Gastrocnemius medialis (tissue), 4 donors: ENCODE measurements around the gene PTPN21. TPM values are rescaled to one million over a fixed set of nuclear protein-coding genes. Genes with fewer than 3 reads are reported as not detected.

Source experiments
- ATAC-seq, 2 donors: fragments of 150-250 bp; one replicate each; pipeline ENCODE4 v1.9.1; 2016
- DNase-seq, 2 donors: peaks; one replicate each; pipeline ENCODE4 v3.0.0-alpha.2; 2019
- H3K27ac ChIP-seq, 4 donors: fragments of 200-600 bp; sonication (generic); 1 replicate in 1 of 4; 2 replicates in 3 of 4; pipeline ENCODE4 v1.5.1; 2016 to 2018; ENCODE audit warnings: mild to moderate bottlenecking in 2 of 4, moderate library complexity in 1 of 4
- H3K27me3 ChIP-seq, 3 donors: fragments of 200-600 bp; sonication (generic) in 2 of 3; 1 replicate in 1 of 3; 2 replicates in 2 of 3; pipeline versions ENCODE4 v1.5.1 to v1.6.0; 2016 to 2019; ENCODE audit warnings: mild to moderate bottlenecking in 1 of 3, moderate library complexity in 1 of 3
- H3K36me3 ChIP-seq, 2 donors: fragments of 200-600 bp; sonication (generic) in 1 of 2; one replicate each; pipeline ENCODE4 v1.5.1; 2017 to 2018
- H3K4me1 ChIP-seq, 2 donors: fragments of 200-600 bp; sonication (generic) in 1 of 2; one replicate each; pipeline ENCODE4 v1.5.1; 2016 to 2017; ENCODE audit warnings: mild to moderate bottlenecking in 2 of 2
- H3K4me3 ChIP-seq, 4 donors: fragments of 200-600 bp; sonication (generic) in 3 of 4; 1 replicate in 1 of 4; 2 replicates in 3 of 4; pipeline ENCODE4 v1.5.1; 2016 to 2019; ENCODE audit warnings: mild to moderate bottlenecking in 2 of 4
- H3K9me3 ChIP-seq, 3 donors: fragments of 200-600 bp; sonication (generic) in 2 of 3; 1 replicate in 1 of 3; 2 replicates in 2 of 3; pipeline ENCODE4 v1.5.1; 2016 to 2019
- CTCF ChIP-seq, 5 experiments: fragments of 450-650 bp in 3 of 5; fragments of 200-600 bp in 2 of 5; sonication (generic) in 2 of 5; IDR thresholded peaks in 4 of 5; conservative IDR thresholded peaks in 1 of 5; 1 replicate in 4 of 5; 2 replicates in 1 of 5; pipeline ENCODE4 v1.5.1; 2016 to 2019; ENCODE audit warnings: antibody characterized with exemption in 5 of 5, mild to moderate bottlenecking in 3 of 5, moderate library complexity in 3 of 5
- POLR2A ChIP-seq, 2 donors: fragments of 450-650 bp; IDR thresholded peaks; one replicate each; pipeline ENCODE4 v1.6.1; 2017; ENCODE audit warnings: antibody characterized with exemption in 2 of 2, mild to moderate bottlenecking in 2 of 2, moderate library complexity in 2 of 2
- in situ Hi-C, 4 donors: fragments of 200-750 bp; cut with MboI; loops; one replicate each; pipeline versions ENCODE4 v1.15.0 to v1.8.0; 2017; ENCODE audit warnings: low sequenced_read_pairs in 4 of 4
- intact Hi-C: fragments of 100-400 bp; cut with DNase I; formaldehyde crosslinking; loops from one replicate; pipeline ENCODE4 v1.15.1; 2023; ENCODE audit warnings: low total_unique reads
- total RNA-seq, 4 donors: library from RNA; depleted of rRNA; stranded (reverse); fragments of >200 nt; gene quantifications; one replicate each; pipeline versions ENCODE4 v1.1.0 to v1.2.3, GENCODE V29; 2016

PTPN21 gene
- total RNA-seq, result 10 to 100 TPM in 2 of 4 donors, 1 to 10 TPM in 2; 5.6 to 11.1 (median 8.6) TPM

GRCh38 chr14:88554457-88555286, at the start of gene PTPN21:
TSS of gene PTPN21 (minus strand) at chr14:88555007. CDS start at chr14:88550417, 4,590 bp downstream.
- Histone ChIP-seq H3K36me3 (peaks cover 0 to 6% of the 10 kb centered on the region in 2 donors), H3K27ac (peak within 1 kb of the TSS; percentile 79 to 94 (median 86)), H3K4me3 (peak within 1 kb of the TSS; percentile 62 to 81 (median 66)), H3K27me3 (no peaks in the 10 kb centered on the region), H3K4me1 (peaks cover 24 to 35% of the 10 kb centered on the region in 2 donors), H3K9me3 (no peaks in the 10 kb centered on the region)
- ATAC-seq, result peak; percentile 82 to 83
- TF ChIP-seq POLR2A (IDR thresholded peaks at IDR 0.05) (peak; percentile 51 to 58), CTCF (IDR thresholded peaks at IDR 0.05 in 4 of 5, conservative IDR thresholded peaks at IDR 0.05 in 1 of 5) (no peak)
- in situ Hi-C loops (loop anchor here in 2 of 4 donors (10.0 to 25.0 kb wide), 2 partner anchors 60 to 1833 kb away; partner anchors contain the start of gene CALM1 (in 1 of the 2)), intact Hi-C loops (loop anchor here (2.0 to 10.0 kb wide), 5 partner anchors 62 to 1703 kb away; partner anchors contain the start of genes EFCAB11, GALC, PSMC1 and SPATA7)
- DNase-seq, result peak; percentile 51 to 72

GRCh38 chr14:88604212-88604611, 49.4 kb upstream of the PTPN21 start:
- ATAC-seq (no peak), DNase-seq (no peak)
- in situ Hi-C loops, result no loop called here
- H3K27me3 ChIP-seq, result no peaks in the 10 kb centered on the region
- no peak for TF ChIP-seq CTCF (IDR thresholded peaks at IDR 0.05 in 4 of 5, conservative IDR thresholded peaks at IDR 0.05 in 1 of 5)
- no peak for TF ChIP-seq POLR2A (IDR thresholded peaks at IDR 0.05)
- H3K4me1 ChIP-seq, result no peaks in the 10 kb centered on the region
- no peaks in the 10 kb centered on the region for H3K9me3 ChIP-seq
- H3K36me3 ChIP-seq, result peaks cover 0 to 80% of the 10 kb centered on the region in 2 donors
- intact Hi-C loops, result no loop called here
- no peak overlapping the region for H3K4me3 ChIP-seq
- H3K27ac ChIP-seq, result no peak overlapping the region

- ATAC-seq (no peak), DNase-seq (no peak)
- Histone ChIP-seq H3K27me3 (no peaks in the 10 kb centered on the region), H3K4me1 (no peaks in the 10 kb centered on the region), H3K36me3 (peaks cover 3 to 81% of the 10 kb centered on the region in 2 donors), H3K27ac (no peak overlapping the region), H3K4me3 (no peak overlapping the region), H3K9me3 (no peaks in the 10 kb centered on the region)
- in situ Hi-C loops (no loop called here), intact Hi-C loops (no loop called here)
- TF ChIP-seq CTCF (IDR thresholded peaks at IDR 0.05 in 4 of 5, conservative IDR thresholded peaks at IDR 0.05 in 1 of 5), result no peak
- TF ChIP-seq POLR2A (IDR thresholded peaks at IDR 0.05), result no peak
These were observed 45.1 kb upstream of the PTPN21 start for GRCh38 chr14:88599761-88600439.

GRCh38 chr14:88599326-88599725, 44.5 kb upstream of the PTPN21 start:
- intact Hi-C loops (no loop called here), in situ Hi-C loops (no loop called here)
- ATAC-seq, result no peak
- Histone ChIP-seq H3K4me3 (no peak overlapping the region), H3K4me1 (no peaks in the 10 kb centered on the region), H3K9me3 (no peaks in the 10 kb centered on the region), H3K27me3 (no peaks in the 10 kb centered on the region), H3K27ac (no peak overlapping the region), H3K36me3 (peaks cover 3 to 79% of the 10 kb centered on the region in 2 donors)
- no peak for DNase-seq
- TF ChIP-seq CTCF (IDR thresholded peaks at IDR 0.05 in 4 of 5, conservative IDR thresholded peaks at IDR 0.05 in 1 of 5) (no peak), POLR2A (IDR thresholded peaks at IDR 0.05) (no peak)
